Measurements from ENCODE around the gene FOXL2. TPM values are rescaled to one million over a fixed set of nuclear protein-coding genes. Genes with fewer than 3 reads are reported as not detected.

The FOXL2 gene
- total and polyA plus RNA-seq, 10 donors = not detected

GRCh38 chr3:138915503-138916498, 31.1 kb downstream of the FOXL2 start:
- 1 to 3% (median 2%) methylated on average over 35 to 68 of the region's 68 CpGs for WGBS, 5 donors
- Histone ChIP-seq H3K27ac (peak overlapping the region; percentile 87 to 97 (median 90)), H3K36me3 (no peaks in the 10 kb centered on the region), H3K4me3 (peak overlapping the region; percentile 69 to 80 (median 74)), H3K9me3 (no peaks in the 10 kb centered on the region), H3K4me1 (peaks cover 0 to 24% (median 18%) of the 10 kb centered on the region in 6 donors), H3K27me3 (replicated peaks in 1 of 7) (peaks cover 0 to 9% (median 0%) of the 10 kb centered on the region in 7 donors)
- intact Hi-C loops (cut with DNase I; ENCODE audit: low total_unique reads) = loop anchor here (2.0 to 5.0 kb wide), 2 partner anchors 214 to 321 kb away; partner anchors contain the start of gene CEP70
- no peak for TF ChIP-seq POLR2A (IDR thresholded peaks at IDR 0.05)
- TF ChIP-seq POLR2AphosphoS5 (IDR thresholded peaks at IDR 0.05) = peak; percentile 31 to 79 (median 69)
- peak; percentile 81 to 98 (median 94) for TF ChIP-seq CTCF (IDR thresholded peaks at IDR 0.05 in 8 of 11, conservative IDR thresholded peaks at IDR 0.05 in 3 of 11)
- peak; percentile 98 for DNase-seq

- no peaks in the 10 kb centered on the region for H3K36me3 ChIP-seq
- peaks cover 0 to 24% (median 18%) of the 10 kb centered on the region in 6 donors for H3K4me1 ChIP-seq
- TF ChIP-seq CTCF (IDR thresholded peaks at IDR 0.05 in 8 of 11, conservative IDR thresholded peaks at IDR 0.05 in 3 of 11) (no peak), POLR2AphosphoS5 (IDR thresholded peaks at IDR 0.05) (no peak)
- peak overlapping the region; percentile 69 to 80 (median 74) for H3K4me3 ChIP-seq
- no peak for DNase-seq
- no peaks in the 10 kb centered on the region for H3K9me3 ChIP-seq
- H3K27ac ChIP-seq = peak overlapping the region in 7 of 8 donors; percentile 87 to 97 (median 90)
- intact Hi-C loops (cut with DNase I; ENCODE audit: low total_unique reads) = loop anchor here (5.0 kb wide), 1 partner anchor 213 kb away; no protein-coding TSS in a partner anchor
- peaks cover 0 to 9% (median 0%) of the 10 kb centered on the region in 7 donors for H3K27me3 ChIP-seq (replicated peaks in 1 of 7)
- 8 to 18% (median 10%) methylated on average over 18 to 19 of the region's 19 CpGs for WGBS, 5 donors
Measured at GRCh38 chr3:138914870-138915502, 32.0 kb downstream of the FOXL2 start.

GRCh38 chr3:138913766-138914165, 33.2 kb downstream of the FOXL2 start:
- Histone ChIP-seq H3K4me1 (peaks cover 0 to 24% (median 18%) of the 10 kb centered on the region in 6 donors), H3K4me3 (no peak overlapping the region), H3K27ac (no peak overlapping the region), H3K36me3 (no peaks in the 10 kb centered on the region), H3K9me3 (no peaks in the 10 kb centered on the region), H3K27me3 (replicated peaks in 1 of 7) (peaks cover 0 to 3% (median 0%) of the 10 kb centered on the region in 7 donors)
- no peak for TF ChIP-seq CTCF (IDR thresholded peaks at IDR 0.05 in 8 of 11, conservative IDR thresholded peaks at IDR 0.05 in 3 of 11)
- intact Hi-C loops (cut with DNase I; ENCODE audit: low total_unique reads) = no loop called here
- 88 to 99% (median 91%) methylated on average over 3 of the region's 3 CpGs for WGBS, 5 donors
- no peak for DNase-seq

Measured in spleen (tissue), 11 donors.